H9 (cell line): Measurements from ENCODE around the gene VTI1B. TPM values are rescaled to one million over a fixed set of nuclear protein-coding genes. Genes with fewer than 3 reads are reported as not detected.

Source experiments
- DNase-seq: peaks from one replicate; pipeline ENCODE4 v3.0.0-alpha.2; 2017
- H2AFZ ChIP-seq: one replicate; pipeline ENCODE4 v1.6.1; 2013; ENCODE audit warnings: mild to moderate bottlenecking, low read length, control low read depth, moderate library complexity
- H2AK5ac ChIP-seq: 2 replicates; pipeline ENCODE4 v1.6.1; 2013; ENCODE audit warnings: low read length, control low read depth, mixed read lengths; ENCODE audit not compliant: insufficient read length
- H2BK120ac ChIP-seq: one replicate; pipeline ENCODE4 v1.6.1; 2013; ENCODE audit warnings: low read depth, mild to moderate bottlenecking, low read length, control low read depth, inconsistent platforms; ENCODE audit not compliant: poor library complexity, severe bottlenecking
- H2BK12ac ChIP-seq: 2 replicates; pipeline ENCODE4 v1.6.1; 2013; ENCODE audit warnings: low read length, control low read depth, mixed read lengths, low read depth; ENCODE audit not compliant: insufficient read length
- H2BK15ac ChIP-seq: 2 replicates; pipeline ENCODE4 v1.6.1; 2013; ENCODE audit warnings: low read depth, low read length, control low read depth
- H2BK20ac ChIP-seq: one replicate; pipeline ENCODE4 v1.6.1; 2013; ENCODE audit warnings: low read depth, mild to moderate bottlenecking, low read length, control low read depth, inconsistent platforms; ENCODE audit not compliant: poor library complexity, severe bottlenecking
- H2BK5ac ChIP-seq: 2 replicates; pipeline ENCODE4 v1.6.1; 2013; ENCODE audit warnings: low read length, control low read depth, mixed read lengths; ENCODE audit not compliant: insufficient read length
- H3K14ac ChIP-seq: 2 replicates; pipeline ENCODE4 v1.6.1; 2013; ENCODE audit warnings: low read length, control low read depth; ENCODE audit not compliant: insufficient read depth
- H3K18ac ChIP-seq: 2 replicates; pipeline ENCODE4 v1.6.1; 2013; ENCODE audit warnings: low read depth, mild to moderate bottlenecking, mixed read lengths, low read length, control low read depth; ENCODE audit not compliant: insufficient read length
- H3K23ac ChIP-seq: 2 replicates; pipeline ENCODE4 v1.6.1; 2013; ENCODE audit warnings: low read length, control low read depth, mixed read lengths, low read depth; ENCODE audit not compliant: insufficient read length
- H3K23me2 ChIP-seq: 2 replicates; pipeline ENCODE4 v1.6.1; 2013; ENCODE audit warnings: low read depth, mild to moderate bottlenecking, mixed read lengths, low read length, control low read depth; ENCODE audit not compliant: insufficient read length, poor library complexity, severe bottlenecking
- H3K27ac ChIP-seq: 2 replicates; pipeline ENCODE4 v1.5.1; 2013; ENCODE audit warnings: low read length, control low read depth, mixed read lengths, low read depth; ENCODE audit not compliant: insufficient read length
- H3K27me3 ChIP-seq: 2 replicates; pipeline ENCODE4 v1.6.1; 2013; ENCODE audit warnings: low read length, control low read depth, inconsistent platforms; ENCODE audit not compliant: insufficient read depth
- H3K4ac ChIP-seq: 2 replicates; pipeline ENCODE4 v1.6.1; 2013; ENCODE audit warnings: low read depth, mild to moderate bottlenecking, control low read depth, inconsistent platforms, low read length, moderate library complexity
- H3K4me1 ChIP-seq: 2 replicates; pipeline ENCODE4 v1.6.1; 2013; ENCODE audit warnings: low read length, control low read depth, inconsistent platforms; ENCODE audit not compliant: insufficient read depth
- H3K4me2 ChIP-seq: 2 replicates; pipeline ENCODE4 v1.6.1; 2013; ENCODE audit warnings: low read length, control low read depth, mixed read lengths; ENCODE audit not compliant: insufficient read length, insufficient read depth
- H3K56ac ChIP-seq: 2 replicates; pipeline ENCODE4 v1.6.1; 2013; ENCODE audit warnings: low read depth, mild to moderate bottlenecking, mixed read lengths, low read length, control low read depth; ENCODE audit not compliant: insufficient read length
- H3K79me1 ChIP-seq: 2 replicates; pipeline ENCODE4 v1.6.1; 2013; ENCODE audit warnings: low read depth, mild to moderate bottlenecking, moderate library complexity, low read length, control low read depth, inconsistent platforms; ENCODE audit not compliant: insufficient read depth, poor library complexity, severe bottlenecking
- H3K79me2 ChIP-seq: 2 replicates; pipeline ENCODE4 v1.6.1; 2013; ENCODE audit warnings: low read length, control low read depth, inconsistent platforms; ENCODE audit not compliant: insufficient read depth
- H3K9ac ChIP-seq: 2 replicates; pipeline ENCODE4 v1.6.1; 2013; ENCODE audit warnings: low read length, control low read depth, mixed read lengths; ENCODE audit not compliant: insufficient read length; ENCODE audit errors: extremely low read depth
- H3K9me3 ChIP-seq: one replicate; pipeline ENCODE4 v1.6.1; 2013; ENCODE audit warnings: low read depth, low read length, inconsistent platforms; ENCODE audit not compliant: control insufficient read depth
- H3T11ph ChIP-seq: one replicate; pipeline ENCODE4 v1.6.1; 2013; ENCODE audit warnings: mild to moderate bottlenecking, low read length, control low read depth, inconsistent platforms
- H4K20me1 ChIP-seq: one replicate; pipeline ENCODE4 v1.6.1; 2013; ENCODE audit not compliant: control insufficient read depth, insufficient read length, insufficient read depth
- H4K5ac ChIP-seq: 2 replicates; pipeline ENCODE4 v1.6.1; 2013; ENCODE audit warnings: low read depth, mild to moderate bottlenecking, mixed read lengths, low read length, control low read depth; ENCODE audit not compliant: insufficient read length
- H4K8ac ChIP-seq: replicated peaks from 2 replicates; pipeline ENCODE4 v1.6.1; 2013; ENCODE audit warnings: low read length, control low read depth, mixed read lengths, low read depth; ENCODE audit not compliant: insufficient read length
- H4K91ac ChIP-seq: 2 replicates; pipeline ENCODE4 v1.6.1; 2013; ENCODE audit warnings: low read depth, mild to moderate bottlenecking, moderate library complexity, mixed read lengths, low read length, control low read depth; ENCODE audit not compliant: insufficient read length
- H3K27ac Mint-ChIP-seq, 3 experiments: 2 replicates in 2 of 3; 3 replicates in 1 of 3; pipeline ENCODE4 v1.8.0; 2020 to 2021; ENCODE audit warnings: mixed read lengths in 3 of 3, mild to moderate bottlenecking in 1 of 3, moderate library complexity in 1 of 3
- H3K27me3 Mint-ChIP-seq: 2 replicates; pipeline ENCODE4 v1.8.0; 2021; ENCODE audit warnings: low read depth, mild to moderate bottlenecking, moderate library complexity, mixed read lengths
- H3K36me3 Mint-ChIP-seq, 3 experiments: 2 replicates in 2 of 3; 3 replicates in 1 of 3; pipeline ENCODE4 v1.8.0; 2020 to 2021; ENCODE audit warnings: low read depth in 3 of 3, mixed read lengths in 3 of 3; ENCODE audit not compliant: insufficient read depth in 1 of 3
- H3K4me1 Mint-ChIP-seq, 2 experiments: 2 replicates each; pipeline ENCODE4 v1.8.0; 2020; ENCODE audit warnings: mixed read lengths in 2 of 2
- H3K4me3 Mint-ChIP-seq, 2 experiments: 2 replicates in 1 of 2; 3 replicates in 1 of 2; pipeline ENCODE4 v1.8.0; 2020 to 2021; ENCODE audit warnings: mild to moderate bottlenecking in 2 of 2, mixed read lengths in 2 of 2, moderate library complexity in 1 of 2
- H3K9me3 Mint-ChIP-seq, 2 experiments: 2 replicates in 1 of 2; 3 replicates in 1 of 2; pipeline ENCODE4 v1.8.0; 2020; ENCODE audit warnings: mild to moderate bottlenecking in 2 of 2, mixed read lengths in 2 of 2, moderate library complexity in 1 of 2
- WGBS: extraction: QIAGEN DNeasy Blood & Tissue Kit; methylation state at CpG from one replicate; pipeline ENCODE4 v1.1.7; 2013; ENCODE audit warnings: missing lambda C conversion rate, low lambda C conversion rate, mixed read lengths; ENCODE audit not compliant: insufficient read length; ENCODE audit errors: extremely low coverage; 5-methylcytosine and 5-hydroxymethylcytosine counted together
- total RNA-seq: library from RNA; stranded (reverse); gene quantifications from 2 replicates; pipeline ENCODE4 v1.2.1, GENCODE V29; 2021
- TF ChIP-seq, protein P1 (sequence below): fragments of 200-600 bp; sonication (generic); conservative IDR thresholded peaks from 3 replicates; pipeline ENCODE4 v1.8.0; 2021; ENCODE audit warnings: antibody characterized with exemption, mild to moderate bottlenecking

Gene VTI1B
- total RNA-seq, 1 experiment from 2014 or later = 118 TPM

DNA sequence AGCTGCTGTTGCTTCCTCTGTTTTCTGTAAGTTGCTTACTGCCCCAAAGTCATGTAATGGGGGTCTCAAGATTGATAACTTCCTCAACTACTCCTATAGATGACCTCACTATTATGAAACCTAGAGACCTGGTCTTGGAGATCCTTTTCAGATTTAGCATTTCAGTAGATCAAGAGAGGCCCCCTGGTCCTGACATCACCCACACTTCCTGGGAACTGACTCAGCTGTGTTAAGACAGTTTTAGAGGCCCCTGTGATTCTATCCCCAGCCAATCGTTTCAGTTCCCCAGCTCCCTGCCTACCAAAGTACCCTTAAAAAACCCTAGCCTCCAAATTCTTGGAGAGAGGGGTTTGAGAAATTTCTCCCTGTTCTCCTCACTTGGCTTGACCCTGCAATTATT is 63.9 kb downstream of the VTI1B start:
- DNase-seq = no peak
- no peak overlapping the region for H3K4ac ChIP-seq
- H3K18ac ChIP-seq = no peak overlapping the region
- no peak overlapping the region for H3K9ac ChIP-seq
- no peaks in the 10 kb centered on the region for H4K20me1 ChIP-seq
- peaks cover 41% of the 10 kb centered on the region for H3K27me3 ChIP-seq
- no peak overlapping the region for H3K23ac ChIP-seq
- no peak overlapping the region for H2AK5ac ChIP-seq
- no peak overlapping the region for H2BK5ac ChIP-seq
- Mint-ChIP-seq H3K4me3 (no peak overlapping the region), H3K36me3 (no peaks in the 10 kb centered on the region), H3K27ac (no peak overlapping the region), H3K4me1 (peaks cover 15 to 27% of the 10 kb centered on the region in 2 experiments), H3K27me3 (peaks cover 98% of the 10 kb centered on the region), H3K9me3 (no peaks in the 10 kb centered on the region; a peak in 1 of 5 replicates)
- H2BK120ac ChIP-seq = no peak overlapping the region
- H2BK15ac ChIP-seq = no peak overlapping the region
- H3K56ac ChIP-seq = no peak overlapping the region
- H3T11ph ChIP-seq = no peak overlapping the region
- no peak overlapping the region for H3K4me2 ChIP-seq
- no peaks in the 10 kb centered on the region for H3K79me2 ChIP-seq
- no peak overlapping the region for H4K91ac ChIP-seq
- no peaks in the 10 kb centered on the region for H3K79me1 ChIP-seq
- H3K27ac ChIP-seq = no peak overlapping the region
- no peak overlapping the region for H2BK12ac ChIP-seq
- H4K8ac ChIP-seq = no peak overlapping the region
- TF ChIP-seq, protein P1, sequence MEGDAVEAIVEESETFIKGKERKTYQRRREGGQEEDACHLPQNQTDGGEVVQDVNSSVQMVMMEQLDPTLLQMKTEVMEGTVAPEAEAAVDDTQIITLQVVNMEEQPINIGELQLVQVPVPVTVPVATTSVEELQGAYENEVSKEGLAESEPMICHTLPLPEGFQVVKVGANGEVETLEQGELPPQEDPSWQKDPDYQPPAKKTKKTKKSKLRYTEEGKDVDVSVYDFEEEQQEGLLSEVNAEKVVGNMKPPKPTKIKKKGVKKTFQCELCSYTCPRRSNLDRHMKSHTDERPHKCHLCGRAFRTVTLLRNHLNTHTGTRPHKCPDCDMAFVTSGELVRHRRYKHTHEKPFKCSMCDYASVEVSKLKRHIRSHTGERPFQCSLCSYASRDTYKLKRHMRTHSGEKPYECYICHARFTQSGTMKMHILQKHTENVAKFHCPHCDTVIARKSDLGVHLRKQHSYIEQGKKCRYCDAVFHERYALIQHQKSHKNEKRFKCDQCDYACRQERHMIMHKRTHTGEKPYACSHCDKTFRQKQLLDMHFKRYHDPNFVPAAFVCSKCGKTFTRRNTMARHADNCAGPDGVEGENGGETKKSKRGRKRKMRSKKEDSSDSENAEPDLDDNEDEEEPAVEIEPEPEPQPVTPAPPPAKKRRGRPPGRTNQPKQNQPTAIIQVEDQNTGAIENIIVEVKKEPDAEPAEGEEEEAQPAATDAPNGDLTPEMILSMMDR = no peak
- no peak overlapping the region for H2AFZ ChIP-seq
- no peaks in the 10 kb centered on the region for H3K9me3 ChIP-seq
- no peaks in the 10 kb centered on the region; the same call in 1 of the 2 replicates for H3K4me1 ChIP-seq
- no peak overlapping the region for H3K14ac ChIP-seq
- H3K23me2 ChIP-seq = no peaks in the 10 kb centered on the region
- no peak overlapping the region for H2BK20ac ChIP-seq
- no peak overlapping the region for H4K5ac ChIP-seq
- no CpG with 5 or more reads among the region's 1 CpG for WGBS
